DND-41 (cell line): ENCODE results near the gene CEP112.
A peak's percentile ranks its signal among the peaks of the same experiment; 100 is the strongest.

ENCODE experiments used
- ATAC-seq: fragments of 200-7000 bp; cut with Tn5 transposase; 3 replicates; pipeline ENCODE4 v1.9.1; 2021; ENCODE audit warnings: low read depth; ENCODE audit not compliant: insufficient read depth
- DNase-seq: peaks from one replicate; pipeline ENCODE4 v3.0.0-alpha.2; 2020
- H2AFZ ChIP-seq: 2 replicates; pipeline ENCODE4 v1.6.0; 2012; ENCODE audit warnings: low read depth, low read length
- H3K27ac ChIP-seq: 2 replicates; pipeline ENCODE4 v1.5.1; 2012; ENCODE audit warnings: low read length, inconsistent platforms
- H3K27me3 ChIP-seq: fragments of 200-600 bp; sonication (generic); 2 replicates; pipeline ENCODE4 v1.6.0; 2012; ENCODE audit warnings: low read length, mild to moderate bottlenecking, inconsistent platforms; ENCODE audit not compliant: insufficient read depth, poor library complexity
- H3K36me3 ChIP-seq: 2 replicates; pipeline ENCODE4 v1.5.1; 2012; ENCODE audit warnings: low read length, inconsistent platforms; ENCODE audit not compliant: insufficient read depth
- H3K4me1 ChIP-seq: 2 replicates; pipeline ENCODE4 v1.5.1; 2012; ENCODE audit warnings: mild to moderate bottlenecking, low read length; ENCODE audit not compliant: insufficient read depth
- H3K4me2 ChIP-seq: 2 replicates; pipeline ENCODE4 v1.6.0; 2012; ENCODE audit warnings: mild to moderate bottlenecking, moderate library complexity, low read length, inconsistent platforms; ENCODE audit not compliant: insufficient read depth
- H3K4me3 ChIP-seq, 2 experiments: fragments of 200-600 bp in 1 of 2; shearing (Covaris generic) in 1 of 2; 2 replicates each; pipeline ENCODE4 v1.5.1; 2012 to 2016; ENCODE audit warnings: inconsistent platforms in 2 of 2, low read length in 2 of 2, mild to moderate bottlenecking in 2 of 2, low read depth in 1 of 2, moderate library complexity in 1 of 2
- H3K79me2 ChIP-seq: 2 replicates; pipeline ENCODE4 v1.6.0; 2012; ENCODE audit warnings: low read length, inconsistent platforms; ENCODE audit not compliant: insufficient read depth
- H3K9ac ChIP-seq: 2 replicates; pipeline ENCODE4 v1.6.0; 2012; ENCODE audit warnings: low read depth, mild to moderate bottlenecking, inconsistent platforms, low read length, moderate library complexity
- H3K9me3 ChIP-seq: 2 replicates; pipeline ENCODE4 v1.5.1; 2012; ENCODE audit warnings: low read length, moderate library complexity, mild to moderate bottlenecking, inconsistent platforms; ENCODE audit not compliant: insufficient read depth, severe bottlenecking
- H4K20me1 ChIP-seq: 2 replicates; pipeline ENCODE4 v1.6.0; 2012; ENCODE audit warnings: low read length; ENCODE audit not compliant: insufficient read depth
- CTCF ChIP-seq: IDR thresholded peaks from 2 replicates; pipeline ENCODE4 v1.5.1; 2012; ENCODE audit warnings: borderline replicate concordance, low read length, moderate library complexity, mild to moderate bottlenecking; ENCODE audit not compliant: poor library complexity, severe bottlenecking; ENCODE audit errors: extremely low read depth
- EZH2 ChIP-seq: IDR thresholded peaks from 3 replicates; pipeline ENCODE4 v1.6.1; 2012; ENCODE audit warnings: borderline replicate concordance, low read depth, mild to moderate bottlenecking, moderate library complexity, low read length, inconsistent platforms; ENCODE audit not compliant: severe bottlenecking

Gene CEP112

GRCh38 chr17:65589321-65589720 lies 602.6 kb downstream of the CEP112 start:
- Histone ChIP-seq H3K4me2 (no peak overlapping the region), H3K27me3 (no peaks in the 10 kb centered on the region), H4K20me1 (no peaks in the 10 kb centered on the region), H3K79me2 (no peaks in the 10 kb centered on the region), H3K4me3 (no peak overlapping the region), H3K4me1 (peaks cover 15% of the 10 kb centered on the region), H3K36me3 (no peaks in the 10 kb centered on the region), H3K9me3 (no peaks in the 10 kb centered on the region), H3K9ac (no peak overlapping the region), H2AFZ (no peak overlapping the region), H3K27ac (no peak overlapping the region)
- DNase-seq (no peak), ATAC-seq (no peak)
- no peak for TF ChIP-seq EZH2
- no peak for TF ChIP-seq CTCF

- H3K27ac ChIP-seq, result no peak overlapping the region
- no peaks in the 10 kb centered on the region for H3K27me3 ChIP-seq
- no peaks in the 10 kb centered on the region for H4K20me1 ChIP-seq
- no peak for ATAC-seq
- no peak overlapping the region for H3K4me3 ChIP-seq
- H3K4me2 ChIP-seq, result no peak overlapping the region
- no peak overlapping the region for H2AFZ ChIP-seq
- peaks cover 5% of the 10 kb centered on the region for H3K4me1 ChIP-seq
- H3K9me3 ChIP-seq, result no peaks in the 10 kb centered on the region
- H3K9ac ChIP-seq, result no peak overlapping the region
- H3K36me3 ChIP-seq, result no peaks in the 10 kb centered on the region
- H3K79me2 ChIP-seq, result no peaks in the 10 kb centered on the region
- no peak for DNase-seq
- TF ChIP-seq CTCF (peak; percentile 22), EZH2 (no peak)
Measured at GRCh38 chr17:65588181-65588808, 603.6 kb downstream of the CEP112 start.

GRCh38 chr17:65587534-65588180 lies 604.3 kb downstream of the CEP112 start:
- Histone ChIP-seq H2AFZ (no peak overlapping the region), H3K36me3 (no peaks in the 10 kb centered on the region), H3K4me3 (no peak overlapping the region), H3K9ac (no peak overlapping the region), H3K4me2 (no peak overlapping the region), H3K9me3 (no peaks in the 10 kb centered on the region), H3K27me3 (no peaks in the 10 kb centered on the region), H3K27ac (no peak overlapping the region), H3K4me1 (no peaks in the 10 kb centered on the region), H4K20me1 (no peaks in the 10 kb centered on the region), H3K79me2 (no peaks in the 10 kb centered on the region)
- TF ChIP-seq EZH2 (no peak), CTCF (no peak)
- DNase-seq (no peak), ATAC-seq (no peak)
